H9 (cell line): ENCODE data around the gene METRNL. TPM values are rescaled to one million over a fixed set of nuclear protein-coding genes. Genes with fewer than 3 reads are reported as not detected.

Source experiments
- DNase-seq: peaks from one replicate; pipeline ENCODE4 v3.0.0-alpha.2; 2017
- H2AFZ ChIP-seq: one replicate; pipeline ENCODE4 v1.6.1; 2013; ENCODE audit warnings: mild to moderate bottlenecking, low read length, control low read depth, moderate library complexity
- H2AK5ac ChIP-seq: 2 replicates; pipeline ENCODE4 v1.6.1; 2013; ENCODE audit warnings: low read length, control low read depth, mixed read lengths; ENCODE audit not compliant: insufficient read length
- H2BK120ac ChIP-seq: one replicate; pipeline ENCODE4 v1.6.1; 2013; ENCODE audit warnings: low read depth, mild to moderate bottlenecking, low read length, control low read depth, inconsistent platforms; ENCODE audit not compliant: poor library complexity, severe bottlenecking
- H2BK12ac ChIP-seq: 2 replicates; pipeline ENCODE4 v1.6.1; 2013; ENCODE audit warnings: low read length, control low read depth, mixed read lengths, low read depth; ENCODE audit not compliant: insufficient read length
- H2BK15ac ChIP-seq: 2 replicates; pipeline ENCODE4 v1.6.1; 2013; ENCODE audit warnings: low read depth, low read length, control low read depth
- H2BK20ac ChIP-seq: one replicate; pipeline ENCODE4 v1.6.1; 2013; ENCODE audit warnings: low read depth, mild to moderate bottlenecking, low read length, control low read depth, inconsistent platforms; ENCODE audit not compliant: poor library complexity, severe bottlenecking
- H2BK5ac ChIP-seq: 2 replicates; pipeline ENCODE4 v1.6.1; 2013; ENCODE audit warnings: low read length, control low read depth, mixed read lengths; ENCODE audit not compliant: insufficient read length
- H3K14ac ChIP-seq: 2 replicates; pipeline ENCODE4 v1.6.1; 2013; ENCODE audit warnings: low read length, control low read depth; ENCODE audit not compliant: insufficient read depth
- H3K18ac ChIP-seq: 2 replicates; pipeline ENCODE4 v1.6.1; 2013; ENCODE audit warnings: low read depth, mild to moderate bottlenecking, mixed read lengths, low read length, control low read depth; ENCODE audit not compliant: insufficient read length
- H3K23ac ChIP-seq: 2 replicates; pipeline ENCODE4 v1.6.1; 2013; ENCODE audit warnings: low read length, control low read depth, mixed read lengths, low read depth; ENCODE audit not compliant: insufficient read length
- H3K23me2 ChIP-seq: 2 replicates; pipeline ENCODE4 v1.6.1; 2013; ENCODE audit warnings: low read depth, mild to moderate bottlenecking, mixed read lengths, low read length, control low read depth; ENCODE audit not compliant: insufficient read length, poor library complexity, severe bottlenecking
- H3K27ac ChIP-seq: 2 replicates; pipeline ENCODE4 v1.5.1; 2013; ENCODE audit warnings: low read length, control low read depth, mixed read lengths, low read depth; ENCODE audit not compliant: insufficient read length
- H3K27me3 ChIP-seq: 2 replicates; pipeline ENCODE4 v1.6.1; 2013; ENCODE audit warnings: low read length, control low read depth, inconsistent platforms; ENCODE audit not compliant: insufficient read depth
- H3K4ac ChIP-seq: 2 replicates; pipeline ENCODE4 v1.6.1; 2013; ENCODE audit warnings: low read depth, mild to moderate bottlenecking, control low read depth, inconsistent platforms, low read length, moderate library complexity
- H3K4me1 ChIP-seq: 2 replicates; pipeline ENCODE4 v1.6.1; 2013; ENCODE audit warnings: low read length, control low read depth, inconsistent platforms; ENCODE audit not compliant: insufficient read depth
- H3K4me2 ChIP-seq: 2 replicates; pipeline ENCODE4 v1.6.1; 2013; ENCODE audit warnings: low read length, control low read depth, mixed read lengths; ENCODE audit not compliant: insufficient read length, insufficient read depth
- H3K56ac ChIP-seq: 2 replicates; pipeline ENCODE4 v1.6.1; 2013; ENCODE audit warnings: low read depth, mild to moderate bottlenecking, mixed read lengths, low read length, control low read depth; ENCODE audit not compliant: insufficient read length
- H3K79me1 ChIP-seq: 2 replicates; pipeline ENCODE4 v1.6.1; 2013; ENCODE audit warnings: low read depth, mild to moderate bottlenecking, moderate library complexity, low read length, control low read depth, inconsistent platforms; ENCODE audit not compliant: insufficient read depth, poor library complexity, severe bottlenecking
- H3K79me2 ChIP-seq: 2 replicates; pipeline ENCODE4 v1.6.1; 2013; ENCODE audit warnings: low read length, control low read depth, inconsistent platforms; ENCODE audit not compliant: insufficient read depth
- H3K9ac ChIP-seq: 2 replicates; pipeline ENCODE4 v1.6.1; 2013; ENCODE audit warnings: low read length, control low read depth, mixed read lengths; ENCODE audit not compliant: insufficient read length; ENCODE audit errors: extremely low read depth
- H3K9me3 ChIP-seq: one replicate; pipeline ENCODE4 v1.6.1; 2013; ENCODE audit warnings: low read depth, low read length, inconsistent platforms; ENCODE audit not compliant: control insufficient read depth
- H3T11ph ChIP-seq: one replicate; pipeline ENCODE4 v1.6.1; 2013; ENCODE audit warnings: mild to moderate bottlenecking, low read length, control low read depth, inconsistent platforms
- H4K20me1 ChIP-seq: one replicate; pipeline ENCODE4 v1.6.1; 2013; ENCODE audit not compliant: control insufficient read depth, insufficient read length, insufficient read depth
- H4K5ac ChIP-seq: 2 replicates; pipeline ENCODE4 v1.6.1; 2013; ENCODE audit warnings: low read depth, mild to moderate bottlenecking, mixed read lengths, low read length, control low read depth; ENCODE audit not compliant: insufficient read length
- H4K8ac ChIP-seq: replicated peaks from 2 replicates; pipeline ENCODE4 v1.6.1; 2013; ENCODE audit warnings: low read length, control low read depth, mixed read lengths, low read depth; ENCODE audit not compliant: insufficient read length
- H4K91ac ChIP-seq: 2 replicates; pipeline ENCODE4 v1.6.1; 2013; ENCODE audit warnings: low read depth, mild to moderate bottlenecking, moderate library complexity, mixed read lengths, low read length, control low read depth; ENCODE audit not compliant: insufficient read length
- H3K27ac Mint-ChIP-seq, 3 experiments: 2 replicates in 2 of 3; 3 replicates in 1 of 3; pipeline ENCODE4 v1.8.0; 2020 to 2021; ENCODE audit warnings: mixed read lengths in 3 of 3, mild to moderate bottlenecking in 1 of 3, moderate library complexity in 1 of 3
- H3K27me3 Mint-ChIP-seq: 2 replicates; pipeline ENCODE4 v1.8.0; 2021; ENCODE audit warnings: low read depth, mild to moderate bottlenecking, moderate library complexity, mixed read lengths
- H3K36me3 Mint-ChIP-seq, 3 experiments: 2 replicates in 2 of 3; 3 replicates in 1 of 3; pipeline ENCODE4 v1.8.0; 2020 to 2021; ENCODE audit warnings: low read depth in 3 of 3, mixed read lengths in 3 of 3; ENCODE audit not compliant: insufficient read depth in 1 of 3
- H3K4me1 Mint-ChIP-seq, 2 experiments: 2 replicates each; pipeline ENCODE4 v1.8.0; 2020; ENCODE audit warnings: mixed read lengths in 2 of 2
- H3K4me3 Mint-ChIP-seq, 2 experiments: 2 replicates in 1 of 2; 3 replicates in 1 of 2; pipeline ENCODE4 v1.8.0; 2020 to 2021; ENCODE audit warnings: mild to moderate bottlenecking in 2 of 2, mixed read lengths in 2 of 2, moderate library complexity in 1 of 2
- H3K9me3 Mint-ChIP-seq, 2 experiments: 2 replicates in 1 of 2; 3 replicates in 1 of 2; pipeline ENCODE4 v1.8.0; 2020; ENCODE audit warnings: mild to moderate bottlenecking in 2 of 2, mixed read lengths in 2 of 2, moderate library complexity in 1 of 2
- CTCF ChIP-seq: fragments of 200-600 bp; sonication (generic); conservative IDR thresholded peaks from 3 replicates; pipeline ENCODE4 v1.8.0; 2021; ENCODE audit warnings: antibody characterized with exemption, mild to moderate bottlenecking
- WGBS: extraction: QIAGEN DNeasy Blood & Tissue Kit; methylation state at CpG from one replicate; pipeline ENCODE4 v1.1.7; 2013; ENCODE audit warnings: missing lambda C conversion rate, low lambda C conversion rate, mixed read lengths; ENCODE audit not compliant: insufficient read length; ENCODE audit errors: extremely low coverage; 5-methylcytosine and 5-hydroxymethylcytosine counted together
- total RNA-seq: library from RNA; stranded (reverse); gene quantifications from 2 replicates; pipeline ENCODE4 v1.2.1, GENCODE V29; 2021

The METRNL gene
- total RNA-seq, 1 experiment from 2014 or later, result 21.4 TPM

- no peak overlapping the region for H3K4me2 ChIP-seq
- peak overlapping the region; percentile 29 for H2BK12ac ChIP-seq
- Mint-ChIP-seq H3K4me1 (peaks cover 31 to 38% of the 10 kb centered on the region in 2 experiments), H3K36me3 (peaks cover 14 to 23% (median 22%) of the 10 kb centered on the region in 3 experiments; a peak in 6 of 7 replicates), H3K4me3 (peak overlapping the region; percentile 27 to 76; a peak in 3 of 5 replicates), H3K27me3 (peaks cover 30% of the 10 kb centered on the region), H3K9me3 (no peaks in the 10 kb centered on the region), H3K27ac (peak overlapping the region; percentile 53 to 70 (median 65); a peak in 6 of 7 replicates)
- H3K4ac ChIP-seq, result peak overlapping the region; percentile 43; the same call in 1 of the 2 replicates
- H3K18ac ChIP-seq, result peak overlapping the region; percentile 71
- no peak overlapping the region for H4K8ac ChIP-seq
- peaks cover 6% of the 10 kb centered on the region for H3K23me2 ChIP-seq
- DNase-seq, result no peak
- H3K23ac ChIP-seq, result no peak overlapping the region
- H3K9me3 ChIP-seq, result no peaks in the 10 kb centered on the region
- peak overlapping the region; percentile 68 for H4K91ac ChIP-seq
- no peak overlapping the region for H3K56ac ChIP-seq
- no peak overlapping the region for H2AFZ ChIP-seq
- no peaks in the 10 kb centered on the region for H3K79me1 ChIP-seq
- peak overlapping the region; percentile 48 for H2BK5ac ChIP-seq
- peak overlapping the region; percentile 48 for H4K5ac ChIP-seq
- H2AK5ac ChIP-seq, result no peak overlapping the region
- no peak overlapping the region for H3T11ph ChIP-seq
- peak overlapping the region; percentile 12 for H3K9ac ChIP-seq
- peak overlapping the region; percentile 82 for H3K14ac ChIP-seq
- H2BK15ac ChIP-seq, result no peak overlapping the region
- peak overlapping the region; percentile 46 for H3K27ac ChIP-seq
- no peaks in the 10 kb centered on the region for H4K20me1 ChIP-seq
- peaks cover 12% of the 10 kb centered on the region; the same call in 1 of the 2 replicates for H3K27me3 ChIP-seq
- H2BK20ac ChIP-seq, result no peak overlapping the region
- TF ChIP-seq CTCF, result no peak
- no peaks in the 10 kb centered on the region; the same call in 1 of the 2 replicates for H3K79me2 ChIP-seq
- no CpG with 5 or more reads among the region's 20 CpGs for WGBS
- H3K4me1 ChIP-seq, result peaks cover 11% of the 10 kb centered on the region; the same call in 1 of the 2 replicates
- H2BK120ac ChIP-seq, result no peak overlapping the region
These were observed 3.5 kb downstream of the METRNL start for GRCh38 chr17:83082909-83083367.
